Measurements from ENCODE around the gene CCL8. TPM values are rescaled to one million over a fixed set of nuclear protein-coding genes. Genes with fewer than 3 reads are reported as not detected.

Gene CCL8
- total and polyA plus RNA-seq, 7 donors: 0.03 to 0.42 (median 0.09) TPM; not detected in 4

GRCh38 chr17:34337701-34338100 is 18.5 kb downstream of the CCL8 start:
- WGBS, 3 donors: 44 to 61% (median 44%) methylated on average over 1 of the region's 1 CpG
- TF ChIP-seq CTCF (IDR thresholded peaks at IDR 0.05): no peak
- H3K9me3 ChIP-seq: no peaks in the 10 kb centered on the region
- no peak for DNase-seq
- intact Hi-C loops (cut with DNase I): no loop called here
- no peaks in the 10 kb centered on the region for H3K4me1 ChIP-seq
- H3K27me3 ChIP-seq (ENCODE audit: insufficient read depth in 3 of 3, low read length in 2 of 3): peaks cover 0 to 7% (median 0%) of the 10 kb centered on the region in 3 donors
- H3K27ac ChIP-seq: no peak overlapping the region
- ATAC-seq: no peak
- H3K36me3 ChIP-seq (ENCODE audit: insufficient read depth in 1 of 2, low read depth in 1 of 2): no peaks in the 10 kb centered on the region
- no peak overlapping the region for H3K4me3 ChIP-seq

- Histone ChIP-seq H3K4me3 (no peak overlapping the region), H3K27me3 (ENCODE audit: insufficient read depth in 3 of 3, low read length in 2 of 3) (peaks cover 0 to 7% (median 0%) of the 10 kb centered on the region in 3 donors), H3K27ac (no peak overlapping the region), H3K36me3 (ENCODE audit: insufficient read depth in 1 of 2, low read depth in 1 of 2) (no peaks in the 10 kb centered on the region), H3K9me3 (no peaks in the 10 kb centered on the region), H3K4me1 (no peaks in the 10 kb centered on the region)
- intact Hi-C loops (cut with DNase I): no loop called here
- DNase-seq: no peak
- 89 to 94% (median 94%) methylated on average over 3 of the region's 3 CpGs for WGBS, 3 donors
- no peak for TF ChIP-seq CTCF (IDR thresholded peaks at IDR 0.05)
- ATAC-seq: no peak
Observed at GRCh38 chr17:34339138-34339770, 20.0 kb downstream of the CCL8 start.

GRCh38 chr17:34341916-34342315 is 22.7 kb downstream of the CCL8 start:
- no peaks in the 10 kb centered on the region for H3K9me3 ChIP-seq
- TF ChIP-seq CTCF (IDR thresholded peaks at IDR 0.05): no peak
- ATAC-seq: no peak
- WGBS, 3 donors: 72 to 94% (median 90%) methylated on average over 2 of the region's 2 CpGs
- intact Hi-C loops (cut with DNase I): no loop called here
- no peaks in the 10 kb centered on the region for H3K4me1 ChIP-seq
- peaks cover 0 to 7% (median 0%) of the 10 kb centered on the region in 3 donors for H3K27me3 ChIP-seq (ENCODE audit: insufficient read depth in 3 of 3, low read length in 2 of 3)
- DNase-seq: no peak
- H3K27ac ChIP-seq: no peak overlapping the region
- H3K36me3 ChIP-seq (ENCODE audit: insufficient read depth in 1 of 2, low read depth in 1 of 2): no peaks in the 10 kb centered on the region
- H3K4me3 ChIP-seq: no peak overlapping the region

GRCh38 chr17:34347063-34347462 is 27.8 kb downstream of the CCL8 start:
- no peak for TF ChIP-seq CTCF (IDR thresholded peaks at IDR 0.05)
- H3K4me3 ChIP-seq: no peak overlapping the region
- H3K27me3 ChIP-seq (ENCODE audit: insufficient read depth in 3 of 3, low read length in 2 of 3): peaks cover 0 to 2% (median 0%) of the 10 kb centered on the region in 3 donors
- no peak overlapping the region for H3K27ac ChIP-seq
- no peak for ATAC-seq
- H3K36me3 ChIP-seq (ENCODE audit: insufficient read depth in 1 of 2, low read depth in 1 of 2): no peaks in the 10 kb centered on the region
- no peaks in the 10 kb centered on the region for H3K9me3 ChIP-seq
- 57 to 80% (median 71%) methylated on average over 4 of the region's 4 CpGs for WGBS, 3 donors
- no peaks in the 10 kb centered on the region for H3K4me1 ChIP-seq
- no peak for DNase-seq
- intact Hi-C loops (cut with DNase I): no loop called here

- H3K4me1 ChIP-seq: no peaks in the 10 kb centered on the region
- no peak for TF ChIP-seq CTCF (IDR thresholded peaks at IDR 0.05)
- ATAC-seq: no peak
Observed at GRCh38 chr17:34349751-34350150, 30.5 kb downstream of the CCL8 start.

More at GRCh38 chr17:34349751-34350150, 30.5 kb downstream of the CCL8 start:
- H3K36me3 ChIP-seq (ENCODE audit: insufficient read depth in 1 of 2, low read depth in 1 of 2): no peaks in the 10 kb centered on the region
- H3K27ac ChIP-seq: no peak overlapping the region
- no peak for DNase-seq
- H3K4me3 ChIP-seq: no peak overlapping the region
- intact Hi-C loops (cut with DNase I): no loop called here
- H3K27me3 ChIP-seq (ENCODE audit: insufficient read depth in 3 of 3, low read length in 2 of 3): peaks cover 0 to 2% (median 0%) of the 10 kb centered on the region in 3 donors
- 43 to 52% (median 52%) methylated on average over 4 of the region's 4 CpGs for WGBS, 3 donors
- peaks cover 4% of the 10 kb centered on the region for H3K9me3 ChIP-seq
